Measurements from ENCODE around the gene E4F1.

DNA sequence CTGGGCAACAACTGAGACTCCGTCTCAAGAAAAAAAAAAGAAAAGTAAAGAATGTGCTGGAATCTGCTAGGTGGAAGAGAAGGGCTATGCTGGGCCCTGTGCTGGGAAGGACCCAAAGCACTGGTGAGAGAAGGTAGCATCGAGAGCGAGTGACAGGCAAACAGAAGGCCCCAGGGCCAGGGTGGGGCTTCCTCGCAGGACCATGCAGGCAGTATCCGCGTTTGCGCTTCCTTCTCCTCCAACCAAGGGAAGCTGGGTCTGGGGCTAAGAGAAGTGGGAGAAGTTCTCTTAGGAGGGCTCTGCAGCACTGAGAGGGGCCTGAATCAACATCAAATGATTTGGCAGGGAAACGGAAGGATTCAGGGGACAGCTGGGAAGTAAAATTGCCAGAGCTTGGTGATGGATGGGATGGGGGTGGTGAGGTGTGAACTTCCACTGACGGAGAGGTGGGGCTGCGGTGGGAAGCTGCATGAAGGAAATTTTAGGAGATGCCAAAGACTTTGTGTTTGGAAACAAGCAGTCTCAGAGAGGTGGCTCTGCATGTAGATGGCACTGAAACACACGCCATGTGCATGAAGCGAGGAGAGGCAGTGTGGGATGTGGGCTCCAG is 33.2 kb downstream of the E4F1 start:
- TF ChIP-seq POLR2AphosphoS5 (IDR thresholded peaks at IDR 0.05; ENCODE audit: low read depth, low read length) (0 out of 2 replicates have a peak, but pooled peaks have one; percentile 15), TAF1 (IDR thresholded peaks at IDR 0.05; ENCODE audit: borderline replicate concordance, low read depth, low read length) (no peak), POLR2A (IDR thresholded peaks at IDR 0.05; ENCODE audit: low read depth, low read length) (no peak; the same call in 1 of the 2 replicates)

All from GM12892 (cell line).